Esophagus squamous epithelium (tissue), 5 donors: ENCODE data around the gene EVC2. TPM values are rescaled to one million over a fixed set of nuclear protein-coding genes. Genes with fewer than 3 reads are reported as not detected.
A peak's percentile ranks its signal among the peaks of the same experiment; 100 is the strongest.

Source experiments
- DNase-seq: peaks from one replicate; lab custom pipeline; 2025; lab: John Stamatoyannopoulos, UW
- H3K27ac ChIP-seq, 4 donors: fragments of 200-600 bp; sonication (generic); one replicate each; pipeline ENCODE4 v1.5.1; 2016 to 2019; ENCODE audit warnings: mild to moderate bottlenecking in 1 of 4
- H3K27me3 ChIP-seq, 4 donors: fragments of 200-600 bp; sonication (generic); 1 replicate in 3 of 4; 2 replicates in 1 of 4; pipeline versions ENCODE4 v1.5.1 to v1.6.0; 2017 to 2021; ENCODE audit warnings: antibody characterized with exemption in 1 of 4
- H3K36me3 ChIP-seq, 3 donors: fragments of 200-600 bp; sonication (generic); one replicate each; pipeline ENCODE4 v1.5.1; 2016 to 2019
- H3K4me1 ChIP-seq, 3 donors: fragments of 200-600 bp; sonication (generic); one replicate each; pipeline ENCODE4 v1.5.1; 2017 to 2019
- H3K4me3 ChIP-seq, 4 donors: fragments of 200-600 bp; sonication (generic); 1 replicate in 3 of 4; 2 replicates in 1 of 4; pipeline ENCODE4 v1.5.1; 2016 to 2019; ENCODE audit warnings: mild to moderate bottlenecking in 2 of 4, moderate library complexity in 1 of 4
- H3K9me3 ChIP-seq, 3 donors: fragments of 200-600 bp; sonication (generic); one replicate each; pipeline ENCODE4 v1.5.1; 2016 to 2019
- CTCF ChIP-seq, 6 experiments: fragments of 450-650 bp in 4 of 6; fragments of 200-600 bp in 2 of 6; sonication (generic) in 2 of 6; IDR thresholded peaks; one replicate each; pipeline ENCODE4 v1.5.1; 2016 to 2019; ENCODE audit warnings: antibody characterized with exemption in 6 of 6, mild to moderate bottlenecking in 4 of 6, moderate library complexity in 4 of 6
- POLR2A ChIP-seq, 4 donors: fragments of 450-650 bp; IDR thresholded peaks; one replicate each; pipeline ENCODE4 v1.6.1; 2017; ENCODE audit warnings: antibody characterized with exemption in 4 of 4, mild to moderate bottlenecking in 4 of 4, moderate library complexity in 3 of 4
- WGBS, 2 donors: methylation state at CpG; one replicate each; pipeline ENCODE4 v1.1.5; 2018; 5-methylcytosine and 5-hydroxymethylcytosine counted together
- intact Hi-C: fragments of 100-400 bp; cut with DNase I; formaldehyde crosslinking; loops from one replicate; pipeline ENCODE4 v1.15.0; 2022
- total RNA-seq, 4 donors: library from RNA; depleted of rRNA; stranded (reverse); fragments of >200 nt; gene quantifications; one replicate each; pipeline ENCODE4 v1.1.0, GENCODE V29; 2016
- donor health status: DM: yes; HTN: yes; CAD: no.

EVC2 gene
- total RNA-seq, 4 donors from 2014 or later: 5.0 to 12.6 (median 5.1) TPM

GRCh38 chr4:5709207-5709575 is 832 bp upstream of the EVC2 start:
- peaks cover 32 to 74% (median 34%) of the 10 kb centered on the region in 3 donors for H3K4me1 ChIP-seq
- WGBS, 2 donors: 71 to 84% methylated on average over 2 to 5 of the region's 8 CpGs
- TF ChIP-seq CTCF (IDR thresholded peaks at IDR 0.05): no peak
- TF ChIP-seq POLR2A (IDR thresholded peaks at IDR 0.05): no peak
- H3K36me3 ChIP-seq: peaks cover 0 to 4% (median 0%) of the 10 kb centered on the region in 3 donors
- no peak for DNase-seq
- peak overlapping the region; percentile 84 to 89 (median 86) for H3K27ac ChIP-seq
- H3K27me3 ChIP-seq: peaks cover 0 to 13% (median 0%) of the 10 kb centered on the region in 4 donors
- no peaks in the 10 kb centered on the region for H3K9me3 ChIP-seq
- intact Hi-C loops: no loop called here
- peak overlapping the region in 1 of 4 donors; percentile 88 for H3K4me3 ChIP-seq

- Histone ChIP-seq H3K27me3 (peaks cover 0 to 13% (median 0%) of the 10 kb centered on the region in 4 donors), H3K27ac (peak overlapping the region; percentile 84 to 89 (median 86)), H3K36me3 (peaks cover 0 to 7% (median 0%) of the 10 kb centered on the region in 3 donors), H3K9me3 (no peaks in the 10 kb centered on the region), H3K4me3 (peak overlapping the region; percentile 52 to 88 (median 68)), H3K4me1 (peaks cover 32 to 76% (median 34%) of the 10 kb centered on the region in 3 donors)
- 3 to 14% methylated on average over 1 to 21 of the region's 41 CpGs for WGBS, 2 donors
- intact Hi-C loops: no loop called here
- DNase-seq: no peak
- TF ChIP-seq CTCF (IDR thresholded peaks at IDR 0.05) (peak in 1 of 6 experiments; percentile 5), POLR2A (IDR thresholded peaks at IDR 0.05) (no peak)
Measured at GRCh38 chr4:5707778-5708448, 446 bp downstream of the EVC2 start.

- peaks cover 32 to 70% (median 33%) of the 10 kb centered on the region in 3 donors for H3K4me1 ChIP-seq
- intact Hi-C loops: no loop called here
- WGBS, 2 donors: 37 to 43% methylated on average over 4 to 5 of the region's 5 CpGs
- H3K4me3 ChIP-seq: peak overlapping the region; percentile 52 to 88 (median 68)
- no peaks in the 10 kb centered on the region for H3K9me3 ChIP-seq
- no peak for TF ChIP-seq POLR2A (IDR thresholded peaks at IDR 0.05)
- no peak for TF ChIP-seq CTCF (IDR thresholded peaks at IDR 0.05)
- no peak for DNase-seq
- H3K27ac ChIP-seq: peak overlapping the region; percentile 84 to 89 (median 86)
- H3K36me3 ChIP-seq: peaks cover 0 to 7% (median 0%) of the 10 kb centered on the region in 3 donors
- H3K27me3 ChIP-seq: peaks cover 0 to 13% (median 0%) of the 10 kb centered on the region in 4 donors
Measured at GRCh38 chr4:5707366-5707765, 993 bp downstream of the EVC2 start.

GRCh38 chr4:5706486-5707290 is 1.7 kb downstream of the EVC2 start:
- peaks cover 26 to 63% (median 29%) of the 10 kb centered on the region in 3 donors for H3K4me1 ChIP-seq
- WGBS, 2 donors: 91 to 94% methylated on average over 1 to 10 of the region's 11 CpGs
- peak overlapping the region in 1 of 4 donors; percentile 88 for H3K4me3 ChIP-seq
- intact Hi-C loops: no loop called here
- no peak for TF ChIP-seq CTCF (IDR thresholded peaks at IDR 0.05)
- TF ChIP-seq POLR2A (IDR thresholded peaks at IDR 0.05): no peak
- DNase-seq: no peak
- H3K27ac ChIP-seq: no peak overlapping the region
- peaks cover 0 to 13% (median 0%) of the 10 kb centered on the region in 4 donors for H3K27me3 ChIP-seq
- peaks cover 0 to 9% (median 0%) of the 10 kb centered on the region in 3 donors for H3K36me3 ChIP-seq
- H3K9me3 ChIP-seq: no peaks in the 10 kb centered on the region
